ENCODE data around the gene CLDN14. TPM values are rescaled to one million over a fixed set of nuclear protein-coding genes. Genes with fewer than 3 reads are reported as not detected.

The CLDN14 gene
- total and polyA plus RNA-seq, 12 donors = 0.06 TPM; not detected in 11

DNA sequence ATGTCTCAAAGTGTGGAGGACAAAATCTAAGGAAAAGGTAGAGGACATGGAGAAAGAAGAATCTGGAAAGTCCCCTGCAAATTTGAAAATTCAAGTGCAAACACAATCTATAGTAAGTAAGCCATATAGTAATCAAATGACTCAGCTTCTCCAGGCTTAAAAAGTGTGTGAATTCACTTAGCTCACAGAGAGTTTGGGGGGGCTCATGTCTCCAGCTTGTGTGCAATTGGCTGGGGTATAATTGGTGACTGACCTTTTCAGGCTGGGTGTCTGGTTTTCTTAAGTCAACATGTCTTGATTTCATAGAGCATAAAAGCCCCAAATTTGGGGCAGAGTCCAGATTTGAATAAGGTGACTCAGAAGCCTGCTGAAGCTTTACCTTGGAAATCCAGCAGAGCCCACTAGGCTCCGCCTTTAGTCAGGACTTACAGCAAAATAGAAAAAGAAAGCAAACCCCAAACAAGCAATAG is 8.6 kb downstream of the CLDN14 start:
- WGBS, 2 donors = 96 to 98% methylated on average over 1 of the region's 1 CpG
- Histone ChIP-seq H3K4me3 (no peak overlapping the region), H3K27me3 (no peaks in the 10 kb centered on the region), H3K36me3 (no peaks in the 10 kb centered on the region), H3K4me1 (no peaks in the 10 kb centered on the region), H3K27ac (no peak overlapping the region), H3K9me3 (peaks cover 0 to 19% (median 0%) of the 10 kb centered on the region in 11 donors)
- ATAC-seq (no peak), DNase-seq (no peak)
- intact Hi-C loops (cut with DNase I) = no loop called here
- TF ChIP-seq, protein P1, sequence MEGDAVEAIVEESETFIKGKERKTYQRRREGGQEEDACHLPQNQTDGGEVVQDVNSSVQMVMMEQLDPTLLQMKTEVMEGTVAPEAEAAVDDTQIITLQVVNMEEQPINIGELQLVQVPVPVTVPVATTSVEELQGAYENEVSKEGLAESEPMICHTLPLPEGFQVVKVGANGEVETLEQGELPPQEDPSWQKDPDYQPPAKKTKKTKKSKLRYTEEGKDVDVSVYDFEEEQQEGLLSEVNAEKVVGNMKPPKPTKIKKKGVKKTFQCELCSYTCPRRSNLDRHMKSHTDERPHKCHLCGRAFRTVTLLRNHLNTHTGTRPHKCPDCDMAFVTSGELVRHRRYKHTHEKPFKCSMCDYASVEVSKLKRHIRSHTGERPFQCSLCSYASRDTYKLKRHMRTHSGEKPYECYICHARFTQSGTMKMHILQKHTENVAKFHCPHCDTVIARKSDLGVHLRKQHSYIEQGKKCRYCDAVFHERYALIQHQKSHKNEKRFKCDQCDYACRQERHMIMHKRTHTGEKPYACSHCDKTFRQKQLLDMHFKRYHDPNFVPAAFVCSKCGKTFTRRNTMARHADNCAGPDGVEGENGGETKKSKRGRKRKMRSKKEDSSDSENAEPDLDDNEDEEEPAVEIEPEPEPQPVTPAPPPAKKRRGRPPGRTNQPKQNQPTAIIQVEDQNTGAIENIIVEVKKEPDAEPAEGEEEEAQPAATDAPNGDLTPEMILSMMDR (IDR thresholded peaks at IDR 0.05) = no peak

DNA sequence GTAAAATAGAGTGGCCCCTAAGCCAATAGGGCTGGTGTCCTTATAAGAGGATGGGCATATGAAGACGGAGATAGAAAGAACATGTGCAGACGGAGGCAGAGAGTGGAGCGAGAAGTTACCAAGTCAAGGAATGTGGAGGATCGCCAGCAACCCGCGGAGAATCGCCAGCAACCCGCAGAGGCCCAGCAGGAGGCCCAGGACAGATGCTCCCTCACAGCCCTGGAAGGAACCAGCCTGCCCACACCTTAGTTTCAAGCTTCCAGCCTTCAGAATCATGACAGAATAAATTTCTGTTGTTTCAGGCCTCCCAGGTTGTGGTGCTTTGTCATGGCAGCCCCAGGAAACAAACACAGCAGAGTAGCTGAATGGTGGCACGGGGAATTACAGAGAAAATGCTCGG is 9.6 kb downstream of the CLDN14 start:
- Histone ChIP-seq H3K27me3 (no peaks in the 10 kb centered on the region), H3K9me3 (peaks cover 0 to 19% (median 0%) of the 10 kb centered on the region in 11 donors), H3K27ac (no peak overlapping the region), H3K4me3 (no peak overlapping the region), H3K36me3 (no peaks in the 10 kb centered on the region), H3K4me1 (peaks cover 0 to 4% (median 0%) of the 10 kb centered on the region in 9 donors)
- TF ChIP-seq, protein P1 (IDR thresholded peaks at IDR 0.05) = no peak
- ATAC-seq = no peak
- DNase-seq = no peak
- intact Hi-C loops (cut with DNase I) = no loop called here
- 72 to 89% methylated on average over 10 of the region's 10 CpGs for WGBS, 2 donors

DNA sequence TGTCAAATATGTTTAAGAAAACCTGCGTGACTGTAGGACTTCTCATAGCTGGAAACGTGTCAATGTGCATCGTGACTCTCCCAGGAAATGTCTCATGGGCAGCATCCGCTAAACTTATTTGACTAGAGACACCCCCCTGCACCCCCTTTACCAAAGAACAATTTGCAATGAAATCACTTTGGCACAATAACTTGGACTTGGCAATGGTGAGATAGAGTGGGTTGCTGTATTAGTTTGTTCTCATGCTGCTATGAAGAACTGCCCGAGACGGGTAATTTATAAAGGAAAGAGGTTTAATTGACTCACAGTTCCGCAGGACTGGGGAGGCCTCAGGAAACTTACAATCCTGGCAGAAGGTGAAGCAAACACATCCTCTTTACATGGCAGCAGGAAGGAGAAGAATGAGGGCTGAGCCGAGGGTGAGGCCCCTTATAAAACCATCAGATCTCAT is 13.8 kb downstream of the CLDN14 start:
- WGBS, 2 donors = 73 to 90% methylated on average over 8 of the region's 8 CpGs
- Histone ChIP-seq H3K4me1 (peaks cover 0 to 5% (median 4%) of the 10 kb centered on the region in 9 donors), H3K4me3 (no peak overlapping the region), H3K9me3 (no peaks in the 10 kb centered on the region), H3K27me3 (peaks cover 0 to 12% (median 0%) of the 10 kb centered on the region in 7 donors), H3K36me3 (no peaks in the 10 kb centered on the region), H3K27ac (no peak overlapping the region)
- DNase-seq (no peak), ATAC-seq (no peak)
- TF ChIP-seq, protein P1 (IDR thresholded peaks at IDR 0.05) = no peak
- intact Hi-C loops (cut with DNase I) = loop anchor here in 1 of 10 donors (5.0 kb wide), 1 partner anchor 1481 kb away; no protein-coding TSS in a partner anchor

DNA sequence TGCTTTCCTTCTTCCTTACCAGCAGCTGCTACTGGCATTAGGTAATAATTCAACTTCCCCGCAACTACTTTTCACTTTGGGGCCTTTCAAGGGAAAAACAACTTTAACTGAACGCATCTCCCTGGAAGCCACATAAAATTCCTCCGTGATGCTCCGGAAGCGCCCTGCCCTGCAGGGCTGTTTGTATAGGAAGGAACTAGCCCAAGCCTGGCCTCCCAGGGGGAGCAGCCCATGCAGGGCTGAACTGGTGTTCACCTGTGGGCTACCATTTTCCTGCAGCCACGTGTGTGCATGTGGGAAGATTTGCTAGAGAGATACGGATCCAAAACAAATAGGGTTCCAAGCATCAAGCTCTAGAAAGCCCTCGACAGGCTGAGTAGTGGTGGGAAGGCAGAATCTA is 14.4 kb downstream of the CLDN14 start:
- DNase-seq (no peak), ATAC-seq (no peak)
- Histone ChIP-seq H3K4me1 (peaks cover 0 to 5% (median 4%) of the 10 kb centered on the region in 9 donors), H3K36me3 (no peaks in the 10 kb centered on the region), H3K4me3 (no peak overlapping the region), H3K27me3 (peaks cover 0 to 12% (median 0%) of the 10 kb centered on the region in 7 donors), H3K9me3 (no peaks in the 10 kb centered on the region), H3K27ac (no peak overlapping the region)
- intact Hi-C loops (cut with DNase I) = loop anchor here in 1 of 10 donors (5.0 kb wide), 1 partner anchor 1482 kb away; no protein-coding TSS in a partner anchor
- WGBS, 2 donors = 57 to 62% methylated on average over 8 of the region's 8 CpGs
- TF ChIP-seq, protein P1 (IDR thresholded peaks at IDR 0.05) = no peak
